Esophagus squamous epithelium (tissue), 4 donors: ENCODE results near the gene SSMEM1.

Source experiments
- POLR2A ChIP-seq, 4 donors: fragments of 450-650 bp; IDR thresholded peaks; one replicate each; pipeline ENCODE4 v1.6.1; 2017; ENCODE audit warnings: antibody characterized with exemption in 4 of 4, mild to moderate bottlenecking in 4 of 4, moderate library complexity in 3 of 4
- TF ChIP-seq, protein P1 (sequence below), 6 experiments: fragments of 450-650 bp in 4 of 6; fragments of 200-600 bp in 2 of 6; sonication (generic) in 2 of 6; IDR thresholded peaks; one replicate each; pipeline ENCODE4 v1.5.1; 2016 to 2019; ENCODE audit warnings: antibody characterized with exemption in 6 of 6, mild to moderate bottlenecking in 4 of 6, moderate library complexity in 4 of 6

DNA sequence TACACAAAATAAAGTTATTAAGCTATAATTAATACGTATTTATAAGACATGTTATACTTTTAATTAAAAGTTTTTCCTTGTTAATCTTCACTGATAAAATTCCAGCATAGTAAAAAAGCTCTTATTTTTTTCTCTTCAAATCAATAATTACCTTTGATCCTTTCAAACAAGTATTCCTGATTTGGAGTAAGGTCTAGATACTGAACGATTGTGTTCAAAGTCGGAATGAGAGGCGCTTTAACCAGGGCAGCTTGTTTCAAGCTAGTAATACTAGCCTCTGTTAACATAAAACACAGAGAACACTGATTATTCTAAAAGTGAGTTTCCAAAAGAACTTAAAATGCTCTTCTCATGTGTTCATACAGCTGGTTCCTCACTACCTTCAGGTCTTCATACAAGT is 29.4 kb upstream of the SSMEM1 start:
- TF ChIP-seq, protein P1, sequence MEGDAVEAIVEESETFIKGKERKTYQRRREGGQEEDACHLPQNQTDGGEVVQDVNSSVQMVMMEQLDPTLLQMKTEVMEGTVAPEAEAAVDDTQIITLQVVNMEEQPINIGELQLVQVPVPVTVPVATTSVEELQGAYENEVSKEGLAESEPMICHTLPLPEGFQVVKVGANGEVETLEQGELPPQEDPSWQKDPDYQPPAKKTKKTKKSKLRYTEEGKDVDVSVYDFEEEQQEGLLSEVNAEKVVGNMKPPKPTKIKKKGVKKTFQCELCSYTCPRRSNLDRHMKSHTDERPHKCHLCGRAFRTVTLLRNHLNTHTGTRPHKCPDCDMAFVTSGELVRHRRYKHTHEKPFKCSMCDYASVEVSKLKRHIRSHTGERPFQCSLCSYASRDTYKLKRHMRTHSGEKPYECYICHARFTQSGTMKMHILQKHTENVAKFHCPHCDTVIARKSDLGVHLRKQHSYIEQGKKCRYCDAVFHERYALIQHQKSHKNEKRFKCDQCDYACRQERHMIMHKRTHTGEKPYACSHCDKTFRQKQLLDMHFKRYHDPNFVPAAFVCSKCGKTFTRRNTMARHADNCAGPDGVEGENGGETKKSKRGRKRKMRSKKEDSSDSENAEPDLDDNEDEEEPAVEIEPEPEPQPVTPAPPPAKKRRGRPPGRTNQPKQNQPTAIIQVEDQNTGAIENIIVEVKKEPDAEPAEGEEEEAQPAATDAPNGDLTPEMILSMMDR (IDR thresholded peaks at IDR 0.05), result no peak
- TF ChIP-seq POLR2A (IDR thresholded peaks at IDR 0.05), result no peak
